Nephron (organoid): ENCODE data around the gene PTX3.

Source experiments
- H3K27ac Mint-ChIP-seq, 3 experiments: 2 replicates each; pipeline ENCODE4 v1.8.0; 2020; ENCODE audit warnings: mixed read lengths in 3 of 3, mild to moderate bottlenecking in 2 of 3, moderate library complexity in 1 of 3
- H3K27me3 Mint-ChIP-seq: 2 replicates; pipeline ENCODE4 v1.8.0; 2021; ENCODE audit warnings: low read depth, mild to moderate bottlenecking, moderate library complexity, mixed read lengths
- H3K36me3 Mint-ChIP-seq: 2 replicates; pipeline ENCODE4 v1.8.0; 2020; ENCODE audit warnings: low read depth, mixed read lengths
- H3K4me1 Mint-ChIP-seq: 2 replicates; pipeline ENCODE4 v1.8.0; 2020; ENCODE audit warnings: mixed read lengths
- H3K4me3 Mint-ChIP-seq, 3 experiments: 2 replicates each; pipeline ENCODE4 v1.8.0; 2020; ENCODE audit warnings: mild to moderate bottlenecking in 3 of 3, mixed read lengths in 3 of 3, moderate library complexity in 2 of 3
- H3K9me3 Mint-ChIP-seq: 2 replicates; pipeline ENCODE4 v1.8.0; 2020; ENCODE audit warnings: mixed read lengths
- TF ChIP-seq, protein P1 (sequence below), 3 experiments: fragments of 200-600 bp; sonication (generic); IDR thresholded peaks; one replicate each; pipeline ENCODE4 v1.5.0; 2021; ENCODE audit warnings: antibody characterized with exemption in 3 of 3; ENCODE audit not compliant: unreplicated experiment in 3 of 3

The PTX3 gene

GRCh38 chr3:157467200-157467599, 30.6 kb downstream of the PTX3 start:
- Mint-ChIP-seq H3K36me3 (no peaks in the 10 kb centered on the region), H3K4me3 (no peak overlapping the region), H3K4me1 (peaks cover 11% of the 10 kb centered on the region), H3K27me3 (peaks cover 7% of the 10 kb centered on the region), H3K27ac (no peak overlapping the region), H3K9me3 (no peaks in the 10 kb centered on the region)
- TF ChIP-seq, protein P1, sequence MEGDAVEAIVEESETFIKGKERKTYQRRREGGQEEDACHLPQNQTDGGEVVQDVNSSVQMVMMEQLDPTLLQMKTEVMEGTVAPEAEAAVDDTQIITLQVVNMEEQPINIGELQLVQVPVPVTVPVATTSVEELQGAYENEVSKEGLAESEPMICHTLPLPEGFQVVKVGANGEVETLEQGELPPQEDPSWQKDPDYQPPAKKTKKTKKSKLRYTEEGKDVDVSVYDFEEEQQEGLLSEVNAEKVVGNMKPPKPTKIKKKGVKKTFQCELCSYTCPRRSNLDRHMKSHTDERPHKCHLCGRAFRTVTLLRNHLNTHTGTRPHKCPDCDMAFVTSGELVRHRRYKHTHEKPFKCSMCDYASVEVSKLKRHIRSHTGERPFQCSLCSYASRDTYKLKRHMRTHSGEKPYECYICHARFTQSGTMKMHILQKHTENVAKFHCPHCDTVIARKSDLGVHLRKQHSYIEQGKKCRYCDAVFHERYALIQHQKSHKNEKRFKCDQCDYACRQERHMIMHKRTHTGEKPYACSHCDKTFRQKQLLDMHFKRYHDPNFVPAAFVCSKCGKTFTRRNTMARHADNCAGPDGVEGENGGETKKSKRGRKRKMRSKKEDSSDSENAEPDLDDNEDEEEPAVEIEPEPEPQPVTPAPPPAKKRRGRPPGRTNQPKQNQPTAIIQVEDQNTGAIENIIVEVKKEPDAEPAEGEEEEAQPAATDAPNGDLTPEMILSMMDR (IDR thresholded peaks at IDR 0.05; ENCODE audit: unreplicated experiment in 3 of 3): no peak

GRCh38 chr3:157469561-157470294, 33.1 kb downstream of the PTX3 start:
- Mint-ChIP-seq H3K27me3 (peaks cover 7% of the 10 kb centered on the region), H3K4me1 (peaks cover 5% of the 10 kb centered on the region), H3K9me3 (no peaks in the 10 kb centered on the region), H3K36me3 (no peaks in the 10 kb centered on the region), H3K27ac (peak overlapping the region in 2 of 3 experiments; percentile 18 to 48), H3K4me3 (no peak overlapping the region)
- TF ChIP-seq, protein P1 (IDR thresholded peaks at IDR 0.05; ENCODE audit: unreplicated experiment in 3 of 3): no peak

DNA sequence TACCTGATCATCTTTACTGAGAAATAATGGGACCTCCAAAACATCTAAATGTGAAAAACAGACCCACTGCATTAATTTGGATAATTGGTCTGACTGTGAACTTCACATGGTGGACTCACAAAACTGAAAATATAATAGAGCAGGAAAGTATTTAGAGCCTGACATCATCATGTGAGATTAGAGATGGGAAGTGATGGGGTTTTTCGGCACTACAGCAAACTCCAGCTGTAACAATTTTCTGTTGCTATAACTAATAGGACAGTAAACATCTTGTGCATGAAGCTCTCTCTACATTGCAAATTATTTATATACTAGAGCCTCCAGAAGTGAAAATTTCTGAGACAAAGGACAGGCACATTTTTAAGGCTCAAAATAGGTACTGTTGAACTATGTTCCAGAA, 34.4 kb downstream of the PTX3 start:
- TF ChIP-seq, protein P1 (IDR thresholded peaks at IDR 0.05; ENCODE audit: unreplicated experiment in 3 of 3): no peak
- Mint-ChIP-seq H3K4me1 (peaks cover 5% of the 10 kb centered on the region), H3K27me3 (peaks cover 7% of the 10 kb centered on the region), H3K27ac (peak overlapping the region in 1 of 3 experiments; percentile 41), H3K36me3 (no peaks in the 10 kb centered on the region), H3K9me3 (no peaks in the 10 kb centered on the region), H3K4me3 (no peak overlapping the region)

GRCh38 chr3:157472648-157473047, 36.0 kb downstream of the PTX3 start:
- TF ChIP-seq, protein P1 (IDR thresholded peaks at IDR 0.05; ENCODE audit: unreplicated experiment in 3 of 3): no peak
- H3K36me3 Mint-ChIP-seq: no peaks in the 10 kb centered on the region
- no peaks in the 10 kb centered on the region for H3K4me1 Mint-ChIP-seq
- H3K4me3 Mint-ChIP-seq: no peak overlapping the region
- H3K27ac Mint-ChIP-seq: no peak overlapping the region
- peaks cover 5% of the 10 kb centered on the region for H3K27me3 Mint-ChIP-seq
- H3K9me3 Mint-ChIP-seq: no peaks in the 10 kb centered on the region

DNA sequence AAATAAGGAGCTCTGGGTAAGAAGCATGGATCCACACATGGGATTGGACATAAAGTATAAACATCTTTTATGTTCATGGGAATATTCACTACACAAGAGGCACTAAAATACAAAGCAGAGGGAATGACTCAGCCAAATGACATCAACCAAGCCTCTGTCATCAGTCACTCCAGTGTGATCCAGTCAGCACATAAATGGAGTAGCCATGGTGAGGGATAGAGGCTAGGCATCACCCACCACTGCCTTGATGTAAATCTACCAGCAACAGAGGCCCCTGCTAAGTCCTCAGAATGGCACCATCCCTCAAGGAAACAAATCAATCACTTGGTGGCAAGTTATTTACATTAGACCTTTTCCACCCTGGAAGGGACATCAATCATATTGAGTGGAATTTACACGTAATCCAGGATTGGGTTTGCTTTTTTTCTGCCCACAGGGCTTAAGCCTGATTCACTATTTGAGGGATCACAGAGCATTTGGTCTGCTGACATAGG, 39.3 kb downstream of the PTX3 start:
- no peak overlapping the region for H3K4me3 Mint-ChIP-seq
- no peaks in the 10 kb centered on the region for H3K4me1 Mint-ChIP-seq
- peaks cover 4% of the 10 kb centered on the region for H3K27me3 Mint-ChIP-seq
- no peaks in the 10 kb centered on the region for H3K9me3 Mint-ChIP-seq
- TF ChIP-seq, protein P1 (IDR thresholded peaks at IDR 0.05; ENCODE audit: unreplicated experiment in 3 of 3): no peak
- H3K27ac Mint-ChIP-seq: no peak overlapping the region
- no peaks in the 10 kb centered on the region for H3K36me3 Mint-ChIP-seq

DNA sequence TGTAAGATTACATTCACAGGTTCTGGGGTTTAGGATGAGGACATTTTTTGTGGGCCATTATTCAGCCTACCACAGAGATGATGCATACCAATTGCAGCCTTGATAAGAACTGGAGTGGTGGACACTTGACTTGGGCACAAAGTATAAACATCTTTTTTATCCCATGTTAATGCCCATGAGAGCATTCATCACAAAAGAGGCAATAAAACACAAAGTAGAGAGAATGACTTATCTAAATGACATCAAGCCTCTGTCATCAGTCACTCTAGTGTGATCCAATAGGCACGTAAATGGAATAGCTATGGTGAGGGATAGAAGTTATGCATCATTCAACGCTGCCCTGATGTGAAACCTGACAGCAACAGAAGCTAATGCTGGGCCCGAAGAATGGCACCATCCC, 40.8 kb downstream of the PTX3 start:
- Mint-ChIP-seq H3K9me3 (peaks cover 2% of the 10 kb centered on the region), H3K4me1 (no peaks in the 10 kb centered on the region), H3K27ac (no peak overlapping the region), H3K27me3 (no peaks in the 10 kb centered on the region), H3K36me3 (peaks cover under 1% of the 10 kb centered on the region), H3K4me3 (no peak overlapping the region)
- TF ChIP-seq, protein P1 (IDR thresholded peaks at IDR 0.05; ENCODE audit: unreplicated experiment in 3 of 3): no peak
